ENCODE results near the gene CACNB2.

CACNB2 gene

DNA sequence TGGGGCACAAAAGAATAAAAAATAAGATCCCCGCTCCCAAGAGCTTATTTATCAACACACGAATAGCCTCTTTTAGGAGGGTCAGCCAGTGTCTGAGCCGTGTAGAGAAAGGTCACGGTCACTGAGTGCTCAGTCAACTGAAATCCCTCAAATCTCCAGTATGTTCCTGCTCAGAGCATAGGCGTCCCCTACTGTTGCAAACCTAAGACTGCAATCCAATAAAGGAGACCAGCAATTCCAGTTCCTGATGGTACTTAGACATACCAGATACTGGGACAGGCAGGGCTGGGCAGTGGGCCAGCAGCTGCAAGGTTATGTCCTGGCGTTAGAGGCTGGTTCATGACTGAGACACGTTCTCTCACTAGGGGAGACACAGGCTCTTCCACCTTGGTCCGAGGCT is 93.6 kb downstream of the CACNB2 start:
- no peak for DNase-seq

DNA sequence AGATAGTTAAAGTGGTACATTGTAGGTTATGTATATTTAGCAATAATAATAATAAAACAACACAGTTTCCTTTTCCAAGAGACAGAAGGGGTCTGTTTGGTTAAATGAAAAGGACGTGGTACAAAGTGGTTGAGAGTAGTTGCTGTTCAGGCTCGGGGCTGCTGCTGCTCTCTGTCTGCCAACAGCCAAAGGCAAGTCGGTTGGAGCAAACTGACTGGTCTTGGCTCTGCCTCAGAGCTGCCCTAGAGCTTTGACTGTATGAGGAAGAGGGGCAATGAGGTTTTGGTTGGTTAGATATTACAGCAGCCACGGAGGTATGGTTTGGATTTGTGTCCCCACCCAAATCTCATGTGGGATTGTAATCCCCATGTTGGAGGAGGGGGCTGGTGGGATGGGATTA is 95.3 kb downstream of the CACNB2 start:
- DNase-seq = no peak

DNA sequence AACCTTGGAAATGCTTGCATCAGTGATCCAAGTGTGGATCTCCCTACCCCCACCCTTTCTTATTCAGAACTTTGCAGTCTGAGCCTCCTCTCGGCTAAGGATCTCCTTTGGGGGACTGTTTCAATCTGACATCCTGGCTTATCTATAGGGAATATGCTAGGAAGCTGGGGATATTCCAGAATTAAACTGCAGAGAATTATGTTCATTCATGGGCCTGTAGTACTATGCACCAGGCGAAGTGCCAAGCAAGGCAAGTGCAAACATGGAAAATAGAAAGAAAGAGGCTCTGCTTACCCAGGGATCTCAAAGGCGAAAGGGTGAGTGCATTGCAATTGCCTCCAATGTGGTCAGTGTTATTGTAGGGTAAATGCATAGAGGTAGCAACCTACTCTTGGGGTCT is 96.5 kb downstream of the CACNB2 start:
- DNase-seq = no peak

DNA sequence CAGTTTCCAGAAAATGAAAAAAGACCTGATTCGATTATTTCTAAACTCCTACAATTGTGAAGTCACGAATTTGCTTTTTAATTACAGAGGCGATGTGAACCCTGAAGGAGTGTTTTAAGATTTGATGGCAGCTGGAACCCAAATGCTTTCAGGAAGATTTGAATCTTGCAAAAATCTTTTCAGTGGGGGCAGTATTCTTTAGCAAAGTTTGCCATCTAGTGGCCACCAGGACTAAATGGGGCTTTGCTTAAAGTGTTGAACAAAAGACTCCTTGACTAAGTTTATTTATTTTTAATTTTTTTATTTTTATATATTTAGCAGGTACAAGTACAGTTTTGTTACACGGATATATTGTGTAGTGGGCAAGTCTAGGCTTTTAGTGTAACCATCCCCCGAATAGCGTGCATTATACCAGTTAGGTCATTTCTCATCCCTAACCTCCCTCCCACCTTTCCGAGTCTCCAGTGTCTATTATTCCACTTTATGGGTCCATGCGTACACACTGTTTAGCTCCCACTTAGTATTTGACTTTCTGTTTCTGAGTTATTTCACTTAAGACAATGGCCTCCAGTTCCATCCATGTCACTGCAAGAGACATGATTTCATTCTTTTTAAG is 98.8 kb downstream of the CACNB2 start:
- DNase-seq = no peak

DNA sequence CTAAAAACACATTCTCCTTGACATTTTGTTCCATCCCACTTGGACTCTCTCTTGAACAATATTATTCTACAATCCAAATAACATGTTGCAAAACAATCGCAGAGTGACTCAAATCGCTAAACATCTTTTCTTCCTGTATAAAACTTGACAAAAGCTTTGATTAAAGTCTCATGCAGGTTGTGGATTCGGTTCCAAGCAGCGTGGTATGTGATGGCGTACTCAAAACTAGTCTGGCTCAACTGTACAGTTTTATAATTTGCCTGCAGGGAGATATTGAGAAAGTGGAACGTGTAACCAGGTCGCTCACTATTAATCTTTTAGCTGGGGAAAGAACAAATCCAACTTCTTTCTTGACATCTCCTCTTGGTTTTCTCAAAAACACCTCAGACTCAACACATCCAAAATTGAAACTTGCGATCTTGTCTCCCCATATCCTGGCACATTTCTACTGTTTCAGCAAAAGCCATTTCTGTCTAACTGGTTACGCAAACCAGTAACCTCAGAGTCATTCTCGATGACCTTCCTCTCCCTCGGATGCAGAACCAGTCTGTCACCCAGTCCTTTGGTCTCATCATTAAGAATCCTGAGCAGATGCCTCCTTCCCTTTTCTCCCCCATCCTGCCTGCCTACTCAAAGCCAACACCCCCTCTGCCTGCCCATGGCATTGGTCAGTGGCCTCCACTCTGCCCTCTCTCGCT is 100.1 kb downstream of the CACNB2 start:
- DNase-seq = no peak

DNA sequence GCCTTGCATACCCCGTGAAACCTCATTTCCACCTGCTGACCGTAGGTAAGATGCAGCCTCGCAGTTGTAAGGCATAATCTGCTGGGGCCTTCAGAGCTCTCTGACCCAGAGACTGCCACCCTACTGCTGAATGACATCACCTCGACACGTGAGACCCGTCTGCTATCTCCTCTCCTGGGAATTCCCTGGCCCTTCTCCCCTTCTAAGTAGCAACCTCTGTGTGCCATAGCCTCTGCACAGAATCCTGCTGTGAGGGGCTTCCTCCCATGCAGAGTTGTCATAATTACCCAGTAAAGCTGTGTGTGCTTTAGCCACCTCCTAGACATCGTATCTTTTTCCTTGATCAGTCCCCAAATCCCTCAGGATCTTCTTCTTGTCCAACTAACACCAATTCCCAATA is 106.7 kb downstream of the CACNB2 start:
- DNase-seq = no peak

GRCh38 chr10:18252086-18252485 is 111.9 kb downstream of the CACNB2 start:
- DNase-seq = no peak

DNA sequence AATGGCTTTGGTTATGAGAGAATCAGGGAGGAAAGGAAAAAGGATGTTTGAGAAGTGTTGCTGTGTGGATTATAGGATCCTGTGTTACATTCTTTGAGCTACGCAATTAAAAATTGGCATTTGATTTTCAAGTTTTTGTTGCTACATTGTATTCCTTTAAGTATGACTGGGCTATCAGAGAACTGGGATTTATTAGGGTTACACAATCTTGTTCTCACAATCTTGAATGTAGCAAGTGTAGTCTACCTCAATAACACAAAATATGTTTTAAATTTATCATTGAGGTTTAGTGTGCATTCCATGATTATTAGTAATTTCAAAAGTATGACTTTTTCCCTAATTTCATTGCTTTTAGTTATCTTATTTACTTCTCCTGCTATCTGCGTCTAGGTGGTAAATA is 113.9 kb downstream of the CACNB2 start:
- no peak for DNase-seq

GRCh38 chr10:18254692-18255091 is 114.5 kb downstream of the CACNB2 start:
- DNase-seq = no peak

GRCh38 chr10:18260310-18260922 is 120.2 kb downstream of the CACNB2 start:
- DNase-seq = no peak

DNA sequence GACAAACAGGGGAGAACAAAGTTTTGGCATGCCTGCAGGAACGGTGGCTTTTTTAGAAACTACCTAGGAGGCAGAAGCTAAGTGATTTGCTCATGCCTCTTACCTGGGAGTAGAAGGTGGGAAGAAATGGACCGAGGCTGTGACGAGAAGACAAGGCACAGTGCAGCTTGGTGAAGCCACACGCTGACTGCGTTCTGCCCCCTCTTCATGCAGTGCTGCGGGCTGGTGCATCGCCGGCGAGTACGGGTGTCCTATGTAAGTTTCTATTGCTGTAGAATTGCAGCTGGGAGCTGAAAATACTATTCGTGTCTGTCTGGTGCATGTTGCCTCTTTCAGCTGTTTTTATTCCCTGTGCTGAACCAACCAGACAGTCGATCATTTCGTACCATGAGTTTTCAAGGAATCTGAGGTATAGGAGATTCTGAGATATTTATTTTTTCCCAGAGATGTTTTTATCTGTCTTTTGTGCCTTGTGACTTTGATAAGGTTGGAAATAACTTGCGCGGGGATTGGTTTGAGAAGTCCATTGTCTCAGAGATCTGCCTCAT is 120.9 kb downstream of the CACNB2 start:
- DNase-seq = no peak

DNA sequence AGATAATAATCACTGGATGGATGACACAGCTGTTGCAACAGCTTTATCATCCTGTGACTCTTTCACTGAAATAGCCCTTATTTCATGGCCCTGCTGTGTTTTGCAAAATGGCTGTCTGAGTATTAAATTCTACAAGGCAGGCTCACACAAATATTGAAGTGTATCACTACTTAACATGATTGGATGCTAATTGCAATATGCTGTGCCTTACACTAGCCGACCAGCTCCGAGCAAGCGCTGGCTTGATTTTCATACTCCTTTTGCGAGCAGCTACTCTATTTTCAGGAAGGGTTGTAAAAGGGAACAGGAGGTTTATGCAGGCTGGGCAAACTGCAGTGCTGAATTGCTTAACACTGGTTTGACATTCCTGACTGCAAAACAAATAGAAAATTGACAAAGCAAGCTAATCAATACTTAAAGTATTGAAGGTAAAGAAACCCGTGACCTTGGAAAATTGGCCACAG is 121.6 kb downstream of the CACNB2 start:
- no peak for DNase-seq

DNA sequence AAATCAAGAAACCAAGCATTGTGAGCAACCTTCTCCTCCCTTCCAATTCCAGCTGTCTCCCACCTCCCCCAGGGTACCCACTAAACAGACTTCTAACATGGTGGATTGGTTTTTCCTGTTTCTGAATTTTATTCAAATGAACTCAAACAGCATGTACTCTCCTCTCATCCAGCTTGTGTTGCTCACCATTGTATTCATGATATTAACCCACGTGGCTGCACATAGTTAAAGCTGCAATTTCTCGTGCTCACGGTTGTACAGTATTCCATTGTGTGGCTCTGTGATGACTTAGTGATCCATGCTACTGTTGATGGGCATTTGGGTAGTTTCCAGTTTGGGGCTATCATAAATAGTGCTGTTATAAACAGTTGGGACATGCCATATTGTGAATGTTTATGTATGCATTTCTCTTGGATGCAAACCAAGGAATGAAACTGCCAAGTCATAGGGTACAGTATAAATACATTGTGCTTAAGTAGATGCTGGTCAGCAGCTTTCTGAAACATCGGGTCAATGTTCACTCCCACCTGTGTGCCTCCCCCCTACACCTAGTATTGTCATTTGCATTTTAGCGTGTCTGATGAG is 124.3 kb downstream of the CACNB2 start:
- no peak for DNase-seq

DNA sequence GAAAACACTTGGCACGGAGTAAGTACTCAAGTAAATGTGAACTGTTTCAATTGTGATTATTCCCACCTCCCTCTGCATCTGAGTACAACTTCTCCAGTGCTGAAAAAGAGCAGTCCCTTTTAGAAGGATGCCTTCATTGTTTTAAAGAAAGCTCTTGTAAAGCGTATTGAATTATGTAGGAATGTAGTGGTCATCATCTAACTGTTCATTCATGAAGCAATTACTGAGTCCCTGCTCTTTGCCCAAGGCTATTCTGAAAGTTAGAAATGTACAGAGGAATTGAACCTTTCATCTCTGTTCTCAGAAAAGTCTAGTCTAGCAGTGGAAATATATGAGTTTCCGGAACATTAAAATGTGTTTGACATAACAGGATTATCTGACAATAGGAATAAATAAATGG is 127.8 kb downstream of the CACNB2 start:
- DNase-seq = no peak

GRCh38 chr10:18271491-18271890 is 131.3 kb downstream of the CACNB2 start:
- DNase-seq = no peak

GRCh38 chr10:18273039-18273438 is 132.8 kb downstream of the CACNB2 start:
- no peak for DNase-seq

GRCh38 chr10:18278181-18278580 is 138.0 kb downstream of the CACNB2 start:
- DNase-seq = no peak

DNA sequence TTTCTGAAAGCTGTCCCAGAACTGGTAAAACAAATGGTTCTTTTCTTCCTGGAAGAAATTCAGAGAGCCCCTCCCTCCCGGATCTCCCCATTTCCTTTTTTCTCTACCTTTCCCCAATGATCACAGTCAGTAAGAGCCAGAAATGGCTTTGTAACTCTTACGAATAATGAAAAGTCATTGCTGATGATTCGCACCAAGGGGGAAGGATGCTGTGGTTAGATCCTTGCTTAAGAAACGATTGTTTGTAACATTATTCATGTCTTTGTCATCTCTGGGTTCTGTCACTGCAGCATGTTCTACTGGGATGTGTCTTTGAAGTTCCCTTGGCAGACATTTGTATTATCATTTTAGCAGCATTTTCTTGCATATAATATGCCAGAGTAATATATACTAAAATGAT is 138.9 kb downstream of the CACNB2 start:
- no peak for DNase-seq

DNA sequence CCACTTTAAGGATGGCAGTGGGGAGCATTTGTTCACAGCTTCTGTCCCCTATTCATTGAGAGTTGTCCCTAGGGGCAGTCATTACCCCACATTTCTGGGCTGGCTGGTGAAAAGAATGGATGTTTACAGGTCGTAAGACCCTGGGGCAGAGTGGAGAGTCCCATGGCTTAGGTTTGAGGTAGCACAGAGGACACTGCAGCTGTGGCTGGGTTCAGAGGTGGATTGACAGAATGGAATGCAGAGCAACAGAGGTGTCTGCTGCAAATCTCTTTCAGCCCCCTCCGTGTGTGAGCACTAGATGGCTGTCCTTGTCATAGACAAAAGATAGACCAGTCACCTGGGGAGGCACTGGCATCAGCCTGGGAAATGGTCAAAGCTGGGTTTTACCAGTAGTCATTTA is 141.9 kb downstream of the CACNB2 start:
- no peak for DNase-seq

DNA sequence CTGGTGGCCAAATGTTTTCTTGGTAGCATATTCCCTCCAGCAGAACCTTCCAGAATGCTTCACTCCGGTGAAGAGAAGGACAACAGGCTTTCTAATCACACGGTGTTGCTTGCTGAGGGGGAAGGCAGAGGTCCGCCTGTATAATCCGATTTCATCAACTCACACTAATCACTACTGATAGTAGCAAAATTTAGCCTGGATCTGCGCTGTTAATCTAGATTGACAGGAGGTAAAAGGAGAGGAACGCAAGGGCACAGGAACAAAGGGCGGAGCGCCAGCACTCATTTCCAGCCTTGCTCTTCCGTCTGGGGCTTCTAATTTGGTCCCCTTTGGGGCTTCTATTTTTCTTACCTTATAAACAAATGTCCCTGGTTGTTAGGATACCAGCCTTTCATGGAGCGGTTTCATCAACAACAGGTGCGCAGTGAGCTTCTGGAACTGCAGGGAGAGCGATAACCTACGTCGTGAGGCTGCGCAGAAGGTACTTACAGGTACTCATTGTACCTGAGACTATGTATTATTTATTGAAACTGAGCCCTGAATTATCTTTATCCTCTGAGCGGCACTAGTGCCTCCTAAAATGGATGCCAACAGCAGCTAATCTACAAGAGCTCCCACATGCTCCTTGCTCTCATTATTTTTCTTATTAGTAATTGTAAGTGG is 150.6 kb downstream of the CACNB2 start:
- DNase-seq = no peak

DNA sequence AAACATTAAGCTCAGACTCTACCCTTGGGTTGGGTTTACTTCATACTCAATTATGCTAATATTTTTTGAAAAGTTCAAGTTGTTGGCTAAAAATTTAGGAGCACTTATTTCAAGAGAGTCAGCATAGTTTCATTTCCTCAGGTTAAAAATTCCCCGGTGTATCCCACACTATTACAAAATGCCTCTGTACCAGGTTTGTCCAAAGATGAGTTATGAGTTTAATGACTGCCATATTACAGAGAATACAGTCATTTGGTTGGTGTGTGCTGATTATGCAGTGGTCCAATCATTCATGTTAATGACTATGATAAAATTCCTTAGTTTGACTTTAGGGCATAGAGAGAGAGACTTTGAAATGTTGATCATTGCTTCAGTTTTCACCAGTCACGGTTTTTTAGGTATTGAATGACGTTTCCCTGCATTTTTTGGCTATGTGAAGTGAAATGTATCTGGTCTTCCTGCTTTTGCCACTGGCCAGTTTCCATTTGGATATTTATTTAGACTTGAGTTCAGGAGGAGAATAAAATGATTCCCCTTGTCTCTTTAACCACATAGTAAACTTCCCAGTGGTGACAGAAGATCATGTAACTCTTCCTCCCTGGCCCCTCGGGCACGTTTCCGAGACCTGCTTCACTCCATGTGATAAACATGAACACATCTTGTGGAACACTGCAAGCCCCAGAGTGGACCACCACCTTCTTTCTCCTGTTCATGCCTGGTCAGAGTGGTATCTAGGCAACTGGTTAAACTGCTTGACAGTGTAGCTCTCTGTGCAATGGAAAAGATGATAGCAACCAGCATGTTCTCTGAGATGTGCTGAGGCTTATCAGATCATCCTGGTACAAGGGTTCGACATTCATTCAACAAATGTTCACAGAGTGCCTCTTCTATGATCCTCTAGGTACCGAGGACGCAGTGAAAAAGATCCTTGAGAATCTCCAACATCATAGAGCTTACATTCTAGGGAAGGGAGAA is 153.6 kb downstream of the CACNB2 start:
- DNase-seq = no peak

- DNase-seq = no peak
Measured at GRCh38 chr10:18294633-18295032, 154.4 kb downstream of the CACNB2 start.
